Mesodermal cell (in vitro differentiated cells): ENCODE results near the gene XCL1. TPM values are rescaled to one million over a fixed set of nuclear protein-coding genes. Genes with fewer than 3 reads are reported as not detected.
"Not testable (repeated sequence)": the region's sequence is repeated elsewhere in the genome, so short reads cannot be mapped to it uniquely, and the experiment has no call there.

Source experiments
- H3K27ac ChIP-seq: 2 replicates; pipeline ENCODE4 v1.7.0; 2013; ENCODE audit warnings: mild to moderate bottlenecking, low read depth, low read length, moderate library complexity; ENCODE audit not compliant: severe bottlenecking
- H3K36me3 ChIP-seq: 2 replicates; pipeline ENCODE4 v1.7.1; 2013; ENCODE audit warnings: mild to moderate bottlenecking, low read length, moderate library complexity; ENCODE audit not compliant: control insufficient read depth, insufficient read depth
- H3K4me1 ChIP-seq: one replicate; pipeline ENCODE4 v1.7.1; 2013; ENCODE audit warnings: mild to moderate bottlenecking, low read length; ENCODE audit not compliant: insufficient read depth, control insufficient read depth, poor library complexity, severe bottlenecking
- H3K4me3 ChIP-seq: 2 replicates; pipeline ENCODE4 v1.7.0; 2013; ENCODE audit warnings: low read length, control low read depth, mild to moderate bottlenecking; ENCODE audit not compliant: insufficient read depth, poor library complexity, severe bottlenecking; ENCODE audit errors: extremely low read depth
- H3K9me3 ChIP-seq: 2 replicates; pipeline ENCODE4 v1.7.1; 2013; ENCODE audit warnings: mild to moderate bottlenecking, low read length, moderate library complexity; ENCODE audit not compliant: control insufficient read depth
- WGBS, 2 experiments: methylation state at CpG; one replicate each; pipeline ENCODE4 v1.1.5; 2013; ENCODE audit warnings: missing lambda C conversion rate in 2 of 2; ENCODE audit not compliant: insufficient coverage in 2 of 2; 5-methylcytosine and 5-hydroxymethylcytosine counted together
- polyA plus RNA-seq, 2 experiments: library from polyadenylated mRNA; stranded (reverse); fragments of 50-300 nt; gene quantifications; one replicate each; pipeline ENCODE4 v1.2.3, GENCODE V29; 2013

XCL1 gene
- not detected for polyA plus RNA-seq (2013, experiment 1 of 2)
- not detected for polyA plus RNA-seq (2013, experiment 2 of 2)

- H3K4me1 ChIP-seq, H3K36me3 ChIP-seq, H3K27ac ChIP-seq, H3K4me3 ChIP-seq, H3K9me3 ChIP-seq: not testable (repeated sequence)
- whole genome bisulfite sequencing, 2 experiments = 100% methylated on average over 1 of the region's 6 CpGs; no CpG with 5 or more reads in 1 of the 2 experiments
These were observed at the start of gene XCL1 for GRCh38 chr1:168576245-168576688. Gene XCL1, plus strand, starts transcription at chr1:168576605. Its CDS starts 33 bp downstream, at chr1:168576638.

DNA sequence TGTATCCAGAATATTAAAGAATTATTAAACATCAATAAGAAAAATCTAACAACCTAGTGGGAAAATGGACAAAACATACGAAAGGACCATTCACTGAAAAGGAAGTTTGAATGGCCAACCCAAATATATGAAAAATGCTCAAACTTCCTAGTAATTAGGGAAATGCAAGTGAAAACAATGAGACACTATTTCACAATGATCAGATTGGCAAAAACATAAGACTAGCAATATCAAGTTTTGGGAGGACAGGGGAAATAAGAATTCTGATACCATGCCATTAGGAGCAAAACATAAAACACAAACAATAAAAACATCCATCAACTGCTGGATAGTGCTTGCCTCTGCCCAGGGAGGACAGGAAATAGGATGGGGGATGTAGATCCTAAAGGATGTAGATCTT, 46.9 kb upstream of the XCL1 start:
- WGBS, 2 experiments = 100% methylated on average over 1 of the region's 1 CpG; no CpG with 5 or more reads in 1 of the 2 experiments
- Histone ChIP-seq H3K9me3 (no peaks in the 10 kb centered on the region), H3K27ac (no peak overlapping the region), H3K4me1 (no peaks in the 10 kb centered on the region), H3K4me3 (no peak overlapping the region), H3K36me3 (no peaks in the 10 kb centered on the region)

- H3K4me3 ChIP-seq = no peak overlapping the region
- no peaks in the 10 kb centered on the region for H3K9me3 ChIP-seq
- H3K36me3 ChIP-seq = no peaks in the 10 kb centered on the region
- 93 to 100% methylated on average over 1 to 2 of the region's 2 CpGs for WGBS, 2 experiments
- H3K27ac ChIP-seq = no peak overlapping the region
- H3K4me1 ChIP-seq = no peaks in the 10 kb centered on the region
These were observed 44.6 kb upstream of the XCL1 start for GRCh38 chr1:168531615-168532345.

GRCh38 chr1:168535536-168535935, 40.9 kb upstream of the XCL1 start:
- Histone ChIP-seq H3K4me1 (no peaks in the 10 kb centered on the region), H3K27ac (no peak overlapping the region), H3K4me3 (no peak overlapping the region), H3K9me3 (no peaks in the 10 kb centered on the region), H3K36me3 (no peaks in the 10 kb centered on the region)
- 93 to 100% methylated on average over 1 of the region's 1 CpG for WGBS, 2 experiments

DNA sequence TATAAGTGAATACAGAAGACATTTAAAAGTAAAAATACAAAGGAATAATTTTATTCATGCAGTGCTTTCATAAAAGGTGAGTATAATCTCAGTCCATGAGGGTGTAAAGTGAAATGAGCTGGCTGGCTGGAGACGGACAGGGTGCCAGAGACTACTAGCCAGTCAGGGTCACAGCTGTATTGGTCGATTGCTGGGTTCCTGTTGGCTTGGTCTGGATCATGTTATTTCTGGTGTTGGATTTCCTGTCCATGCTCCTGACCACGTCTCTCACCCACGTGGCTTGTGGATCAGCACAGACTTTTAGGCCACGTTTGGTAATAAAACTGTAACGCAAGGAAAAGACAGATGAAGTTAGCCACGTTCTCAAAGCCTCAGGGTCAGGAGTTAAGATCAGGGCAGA, 35.6 kb upstream of the XCL1 start:
- not testable (repeated sequence) for H3K27ac ChIP-seq, H3K36me3 ChIP-seq, H3K9me3 ChIP-seq, H3K4me1 ChIP-seq, H3K4me3 ChIP-seq
- 75 to 94% methylated on average over 3 to 4 of the region's 7 CpGs for WGBS, 2 experiments

DNA sequence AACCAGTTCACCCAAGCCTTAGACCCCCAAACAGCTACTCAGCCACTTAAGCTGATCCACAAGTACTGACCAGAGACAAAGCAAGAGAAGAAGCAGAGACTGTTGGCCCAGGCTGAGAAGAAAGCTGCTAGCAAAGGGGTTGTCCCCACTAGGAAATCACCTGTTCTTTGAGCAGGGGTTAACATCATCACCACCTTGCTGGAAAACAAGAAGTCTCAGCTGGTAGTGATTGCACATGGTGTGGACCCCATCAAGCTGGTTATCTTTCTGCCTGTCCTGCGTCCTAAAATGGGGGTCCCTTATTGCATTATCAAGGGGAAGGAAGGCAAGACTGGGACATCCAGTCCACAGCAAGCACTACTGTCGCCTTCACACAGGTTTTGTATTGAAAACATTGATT, 33.4 kb upstream of the XCL1 start:
- no CpG with 5 or more reads among the region's 2 CpGs for WGBS, 2 experiments
- H3K9me3 ChIP-seq, H3K4me1 ChIP-seq, H3K4me3 ChIP-seq, H3K36me3 ChIP-seq, H3K27ac ChIP-seq: not testable (repeated sequence)

DNA sequence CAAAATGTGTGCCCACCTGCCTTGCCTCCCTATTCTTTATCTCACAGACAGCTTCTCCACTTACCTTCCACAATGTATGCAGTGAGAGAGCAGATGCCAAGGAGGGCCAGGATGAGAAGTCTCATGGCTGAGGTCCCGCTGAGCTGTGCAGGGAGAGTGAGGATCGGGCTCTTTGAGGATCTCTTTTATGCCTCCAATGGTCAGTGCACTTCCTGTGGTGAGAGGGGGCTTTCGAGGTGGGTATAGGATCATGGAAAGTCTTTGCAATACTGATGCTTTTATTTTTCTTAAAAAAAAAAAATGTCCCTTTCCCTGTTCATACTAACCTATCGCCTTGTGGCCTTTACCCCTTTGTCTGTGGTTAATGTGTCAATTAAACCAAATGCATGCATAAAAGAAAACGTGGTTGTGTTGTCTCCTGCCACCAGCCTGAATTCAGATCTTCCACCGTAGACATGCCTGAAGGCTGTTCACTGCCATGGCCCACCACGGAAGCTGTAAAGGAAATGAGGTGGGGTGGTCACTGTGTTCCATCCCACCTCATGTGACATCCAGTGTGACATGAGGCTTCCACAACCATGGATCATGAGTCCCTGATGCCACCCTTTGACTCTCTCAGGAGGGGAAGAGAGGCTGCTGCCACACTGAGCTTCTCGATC, 32.4 kb upstream of the XCL1 start, which contains the start of gene XCL2:
Gene XCL2 (minus strand): TSS at position 158 of the 659 bp plus-strand sequence. CDS start 33 bp downstream, at position 125.
- not testable (repeated sequence) for H3K4me1 ChIP-seq
- 60 to 100% methylated on average over 1 to 2 of the region's 8 CpGs for WGBS, 2 experiments

GRCh38 chr1:168545678-168546552, 30.5 kb upstream of the XCL1 start:
- not testable (repeated sequence) for H3K4me1 ChIP-seq, H3K27ac ChIP-seq, H3K9me3 ChIP-seq, H3K4me3 ChIP-seq, H3K36me3 ChIP-seq
- 19% methylated on average over 2 of the region's 7 CpGs; no CpG with 5 or more reads in 1 of the 2 experiments for WGBS, 2 experiments

More for the DNA sequence above, 32.4 kb upstream of the XCL1 start, which contains the start of gene XCL2:
- H3K36me3 ChIP-seq, H3K4me3 ChIP-seq, H3K9me3 ChIP-seq, H3K27ac ChIP-seq: not testable (repeated sequence)

DNA sequence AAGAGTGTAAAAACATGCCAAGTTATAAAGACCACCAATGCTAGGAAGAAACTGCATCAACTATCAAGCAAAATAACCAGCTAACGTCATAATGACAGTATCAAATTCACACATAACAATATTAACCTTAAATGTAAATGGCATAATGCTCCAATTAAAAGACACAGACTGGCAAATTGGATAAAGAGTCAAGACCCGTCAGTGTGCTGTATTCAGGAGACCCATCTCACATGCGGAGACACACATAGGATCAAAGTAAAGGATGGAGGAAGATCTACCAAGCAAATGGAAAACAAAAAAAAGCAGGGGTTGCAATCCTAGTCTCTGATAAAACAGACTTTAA, 29.9 kb upstream of the XCL1 start:
- H3K4me3 ChIP-seq, H3K27ac ChIP-seq, H3K9me3 ChIP-seq, H3K36me3 ChIP-seq, H3K4me1 ChIP-seq: not testable (repeated sequence)
- 68 to 100% methylated on average over 2 to 3 of the region's 3 CpGs for WGBS, 2 experiments

DNA sequence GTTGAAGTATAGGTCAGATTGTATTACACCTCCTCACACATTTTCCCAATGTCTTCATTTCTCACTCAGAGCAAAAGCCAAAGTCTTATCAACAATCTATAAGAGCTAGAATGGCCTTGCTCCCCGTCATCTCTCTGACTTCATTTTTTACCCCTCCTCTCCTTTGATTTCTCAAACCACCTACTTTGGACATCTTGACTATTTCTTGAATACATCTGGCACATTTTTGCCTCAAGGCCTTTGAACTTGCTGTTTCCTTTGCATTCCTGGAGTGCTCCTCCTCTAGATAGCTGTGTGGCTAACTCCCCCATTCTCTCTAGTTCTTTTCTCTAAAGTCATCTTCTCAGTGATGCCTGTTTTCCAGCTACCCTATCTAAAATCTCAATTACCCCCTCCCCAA, 25.4 kb upstream of the XCL1 start:
- Histone ChIP-seq H3K4me1 (no peaks in the 10 kb centered on the region), H3K36me3 (no peaks in the 10 kb centered on the region), H3K4me3 (no peak overlapping the region), H3K27ac (no peak overlapping the region), H3K9me3 (no peaks in the 10 kb centered on the region)
- WGBS, 2 experiments = 100% methylated on average over 1 of the region's 1 CpG
